HEK293 (cell line): ENCODE results near the gene LMNTD2.

Experiments
- HOXA7 ChIP-seq: sonication (generic); formaldehyde crosslinking; IDR thresholded peaks from 2 replicates; pipeline ENCODE4 v1.8.1; 2022; ENCODE audit warnings: missing genetic modification reagents, borderline replicate concordance
- HOXD13 ChIP-seq: sonication (generic); formaldehyde crosslinking; IDR thresholded peaks from 2 replicates; pipeline ENCODE4 v1.8.0; 2022; ENCODE audit warnings: missing genetic modification reagents, borderline replicate concordance
- KLF7 ChIP-seq: fragments of 450-650 bp; formaldehyde crosslinking; IDR thresholded peaks from 2 replicates; pipeline ENCODE4 v1.5.1; 2016; ENCODE audit warnings: missing biosample characterization, missing genetic modification characterization, borderline replicate concordance
- OVOL3 ChIP-seq: fragments of 450-650 bp; formaldehyde crosslinking; IDR thresholded peaks from 2 replicates; pipeline ENCODE4 v1.5.1; 2016; ENCODE audit warnings: missing biosample characterization, missing genetic modification characterization
- SP2 ChIP-seq: fragments of 450-650 bp; formaldehyde crosslinking; IDR thresholded peaks from 2 replicates; pipeline ENCODE4 v1.5.1; 2016; ENCODE audit warnings: missing biosample characterization, missing genetic modification characterization
- YY1 ChIP-seq: fragments of 450-650 bp; formaldehyde crosslinking; IDR thresholded peaks from 2 replicates; pipeline ENCODE4 v1.5.1; 2018; ENCODE audit warnings: missing biosample characterization, missing genetic modification characterization
- ZBTB1 ChIP-seq: fragments of 450-650 bp; formaldehyde crosslinking; IDR thresholded peaks from 2 replicates; pipeline ENCODE4 v1.5.1; 2016; ENCODE audit warnings: missing biosample characterization, missing genetic modification characterization
- ZEB2 ChIP-seq: fragments of 450-650 bp; formaldehyde crosslinking; IDR thresholded peaks from 2 replicates; pipeline ENCODE4 v1.5.1; 2016; ENCODE audit warnings: missing biosample characterization, missing genetic modification characterization
- ZNF280D ChIP-seq: fragments of 450-650 bp; formaldehyde crosslinking; IDR thresholded peaks from 2 replicates; pipeline ENCODE4 v1.5.1; 2016; ENCODE audit warnings: missing biosample characterization, missing genetic modification characterization
- ZNF792 ChIP-seq: fragments of 450-650 bp; formaldehyde crosslinking; IDR thresholded peaks from 2 replicates; pipeline ENCODE4 v1.5.1; 2016; ENCODE audit warnings: missing biosample characterization, missing genetic modification characterization
- TF ChIP-seq, protein P1 (sequence below): fragments of 450-650 bp; formaldehyde crosslinking; IDR thresholded peaks from 2 replicates; pipeline ENCODE4 v1.5.1; 2016; ENCODE audit warnings: missing biosample characterization, missing genetic modification characterization

- TF ChIP-seq, protein P1, sequence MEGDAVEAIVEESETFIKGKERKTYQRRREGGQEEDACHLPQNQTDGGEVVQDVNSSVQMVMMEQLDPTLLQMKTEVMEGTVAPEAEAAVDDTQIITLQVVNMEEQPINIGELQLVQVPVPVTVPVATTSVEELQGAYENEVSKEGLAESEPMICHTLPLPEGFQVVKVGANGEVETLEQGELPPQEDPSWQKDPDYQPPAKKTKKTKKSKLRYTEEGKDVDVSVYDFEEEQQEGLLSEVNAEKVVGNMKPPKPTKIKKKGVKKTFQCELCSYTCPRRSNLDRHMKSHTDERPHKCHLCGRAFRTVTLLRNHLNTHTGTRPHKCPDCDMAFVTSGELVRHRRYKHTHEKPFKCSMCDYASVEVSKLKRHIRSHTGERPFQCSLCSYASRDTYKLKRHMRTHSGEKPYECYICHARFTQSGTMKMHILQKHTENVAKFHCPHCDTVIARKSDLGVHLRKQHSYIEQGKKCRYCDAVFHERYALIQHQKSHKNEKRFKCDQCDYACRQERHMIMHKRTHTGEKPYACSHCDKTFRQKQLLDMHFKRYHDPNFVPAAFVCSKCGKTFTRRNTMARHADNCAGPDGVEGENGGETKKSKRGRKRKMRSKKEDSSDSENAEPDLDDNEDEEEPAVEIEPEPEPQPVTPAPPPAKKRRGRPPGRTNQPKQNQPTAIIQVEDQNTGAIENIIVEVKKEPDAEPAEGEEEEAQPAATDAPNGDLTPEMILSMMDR (tag by site-specific recombination) = no peak
- no peak for TF ChIP-seq ZNF792 (tag by site-specific recombination)
- no peak for TF ChIP-seq YY1 (tag by site-specific recombination)
- TF ChIP-seq ZNF280D (tag by site-specific recombination) = no peak
- no peak for TF ChIP-seq HOXA7
- TF ChIP-seq SP2 (tag by site-specific recombination) = no peak
- no peak for TF ChIP-seq KLF7 (tag by site-specific recombination)
- TF ChIP-seq HOXD13 (CRISPR knock-in tag) = no peak
- no peak for TF ChIP-seq OVOL3
- TF ChIP-seq ZEB2 (tag by site-specific recombination) = no peak
- TF ChIP-seq ZBTB1 = no peak
Measured at GRCh38 chr11:592918-593317, 32.4 kb upstream of the LMNTD2 start.
